Stimulated activated naive CD8-positive, alpha-beta T cell treated with anti-CD3 and anti-CD28 coated beads, Interleukin-15, amount 100 ng/mL, for 72 hours (primary cell): ENCODE measurements around the gene ZNF407.

Experiments used
- ATAC-seq: fragments of 150-1000 bp; cut with Tn5 transposase; 2 replicates; pipeline ENCODE4 v1.10.0; 2021; ENCODE audit warnings: mild to moderate bottlenecking, moderate library complexity
- DNase-seq, 2 donors: peaks; one replicate each; pipeline ENCODE4 v3.0.0; 2021 to 2022
- H3K27ac Mint-ChIP-seq, 2 donors: one replicate each; pipeline ENCODE4 v1.8.0; 2022; ENCODE audit warnings: mild to moderate bottlenecking in 2 of 2, mixed read lengths in 2 of 2, moderate library complexity in 2 of 2
- H3K27me3 Mint-ChIP-seq: one replicate; pipeline ENCODE4 v1.8.0; 2022; ENCODE audit warnings: mixed read lengths
- H3K4me1 Mint-ChIP-seq: one replicate; pipeline ENCODE4 v1.8.0; 2022; ENCODE audit warnings: mild to moderate bottlenecking, mixed read lengths
- H3K4me3 Mint-ChIP-seq, 2 donors: one replicate each; pipeline ENCODE4 v1.8.0; 2022; ENCODE audit warnings: mild to moderate bottlenecking in 2 of 2, mixed read lengths in 2 of 2, moderate library complexity in 1 of 2
- H3K9me3 Mint-ChIP-seq, 2 donors: one replicate each; pipeline ENCODE4 v1.8.0; 2022; ENCODE audit warnings: mixed read lengths in 2 of 2

Gene ZNF407

DNA sequence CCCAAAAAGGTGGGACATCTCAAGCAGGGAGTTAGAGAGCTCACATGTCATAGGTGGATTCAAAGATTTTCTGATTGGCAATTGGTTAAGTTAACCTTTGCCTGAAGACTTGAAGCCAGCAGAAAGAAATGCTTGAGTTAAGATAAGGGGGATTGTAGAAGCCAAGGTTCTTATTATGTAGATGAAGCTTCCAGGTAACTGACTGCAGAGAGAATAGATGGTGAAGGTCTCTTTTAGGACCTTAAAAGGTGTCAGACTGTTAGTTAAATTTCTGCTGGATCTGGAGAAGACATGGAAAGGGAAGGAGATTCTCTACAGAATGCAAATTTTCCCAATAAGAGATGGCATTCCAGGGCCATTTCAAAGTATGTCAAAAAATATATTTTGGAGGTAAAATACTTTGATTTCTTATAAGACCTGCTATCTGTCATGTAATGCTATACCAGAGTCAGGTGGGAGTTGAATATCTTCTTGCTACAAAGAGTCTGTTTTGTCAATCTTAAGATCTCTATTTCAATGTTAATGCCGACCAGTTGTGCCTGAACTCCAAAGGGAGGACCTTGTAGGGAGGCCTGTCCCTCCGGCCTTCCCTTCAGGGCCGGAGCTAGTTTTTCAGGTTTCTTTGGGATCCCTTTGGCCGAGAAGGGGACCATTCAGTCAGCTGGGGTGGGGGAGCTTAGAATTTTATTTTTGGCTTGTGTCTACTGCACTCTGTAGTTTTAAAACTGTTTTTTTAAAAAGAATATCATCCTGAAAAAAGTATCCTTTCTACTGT lies 330.7 kb downstream of the ZNF407 start:
- H3K4me1 Mint-ChIP-seq, result no peaks in the 10 kb centered on the region

DNA sequence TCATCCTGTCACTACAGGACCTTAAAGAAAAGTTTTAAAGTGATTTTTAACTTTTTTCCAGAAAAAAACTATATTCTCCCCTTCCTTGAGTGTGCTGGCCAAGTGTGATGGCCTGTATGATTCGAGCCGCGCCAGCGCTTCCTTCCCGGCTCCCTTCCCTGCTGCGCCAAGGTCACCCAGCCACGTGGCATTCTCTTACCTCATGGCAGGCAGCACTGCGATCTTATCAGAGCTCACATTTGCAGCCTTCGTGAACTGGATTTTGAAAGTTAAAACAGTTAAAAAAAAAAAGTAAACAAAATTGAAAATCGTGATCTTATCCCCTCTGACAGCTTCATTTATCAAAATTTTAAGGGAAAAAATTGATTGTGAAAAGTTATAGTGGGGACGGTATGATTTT lies 331.4 kb downstream of the ZNF407 start:
- Mint-ChIP-seq H3K4me1 (no peaks in the 10 kb centered on the region), H3K9me3 (no peaks in the 10 kb centered on the region), H3K27me3 (no peaks in the 10 kb centered on the region), H3K27ac (peak overlapping the region in 1 of 2 donors; percentile 33), H3K4me3 (no peak overlapping the region)
- no peak for ATAC-seq
- no peak for DNase-seq

More for the DNA sequence above, 330.7 kb downstream of the ZNF407 start:
- ATAC-seq (no peak), DNase-seq (no peak)
- Mint-ChIP-seq H3K4me3 (no peak overlapping the region), H3K27ac (no peak overlapping the region), H3K9me3 (no peaks in the 10 kb centered on the region), H3K27me3 (no peaks in the 10 kb centered on the region)

DNA sequence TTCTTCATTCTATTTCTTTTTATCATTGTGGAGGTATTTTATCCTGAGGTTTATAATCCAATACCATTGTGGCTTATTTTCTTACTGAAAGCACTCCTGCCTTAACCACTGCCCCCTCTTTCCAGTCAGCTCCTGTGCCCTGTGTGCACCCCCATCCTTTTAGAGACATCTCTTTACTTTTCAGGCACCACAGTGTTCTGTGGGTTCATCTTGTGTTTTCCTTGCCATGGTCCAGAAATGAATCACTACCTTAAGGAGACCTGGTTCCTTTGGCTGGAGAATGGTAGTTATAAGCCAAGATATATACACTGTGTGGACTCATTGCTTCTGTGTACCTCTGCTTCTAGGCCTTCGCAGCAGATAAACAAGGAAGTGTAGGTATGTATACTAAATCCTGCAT lies 332.9 kb downstream of the ZNF407 start:
- DNase-seq, result no peak
- Mint-ChIP-seq H3K27ac (no peak overlapping the region), H3K27me3 (no peaks in the 10 kb centered on the region)

DNA sequence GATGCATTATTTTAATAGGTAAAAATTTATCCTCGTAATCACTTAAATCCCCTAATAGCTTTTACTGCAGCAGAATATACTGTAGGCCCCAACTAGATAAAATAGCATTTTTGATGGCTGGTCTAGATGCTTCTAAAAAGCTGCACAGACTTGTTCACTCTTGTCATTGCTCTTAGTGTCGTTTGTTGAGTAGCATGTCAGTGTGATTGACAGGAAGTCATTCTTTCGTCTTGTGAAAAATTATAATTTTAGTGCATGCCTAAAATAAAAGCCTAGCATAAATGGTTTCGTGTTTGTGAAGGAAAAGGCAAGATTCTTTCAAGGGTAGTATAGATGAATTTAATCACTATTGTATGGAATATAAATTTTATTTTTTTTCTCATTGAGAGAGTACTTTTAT lies 336.3 kb downstream of the ZNF407 start:
- ATAC-seq (no peak), DNase-seq (no peak)
- Mint-ChIP-seq H3K4me3 (no peak overlapping the region), H3K4me1 (no peaks in the 10 kb centered on the region), H3K9me3 (no peaks in the 10 kb centered on the region), H3K27me3 (no peaks in the 10 kb centered on the region), H3K27ac (no peak overlapping the region)

More for the DNA sequence above, 332.9 kb downstream of the ZNF407 start:
- no peak for ATAC-seq
- Mint-ChIP-seq H3K9me3 (no peaks in the 10 kb centered on the region), H3K4me1 (no peaks in the 10 kb centered on the region), H3K4me3 (no peak overlapping the region)

DNA sequence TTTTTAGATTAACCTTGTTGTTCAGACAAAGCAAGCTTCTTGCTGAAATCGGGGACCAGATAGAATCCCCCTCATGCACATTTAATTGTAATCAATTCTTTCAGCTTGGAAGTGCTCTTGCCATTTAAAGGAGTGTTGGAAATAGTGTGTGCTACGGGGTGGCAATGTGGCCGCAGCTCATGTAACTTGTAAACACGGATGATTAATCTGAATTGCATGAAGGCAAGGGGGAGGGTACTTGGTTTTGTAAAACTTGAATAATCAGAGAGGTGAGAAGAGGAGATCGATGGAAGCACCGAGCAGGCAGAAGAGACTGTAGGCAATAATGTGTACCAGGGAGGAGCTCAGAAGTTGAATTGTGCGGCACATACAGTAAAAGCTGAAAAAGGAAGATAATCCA lies 337.8 kb downstream of the ZNF407 start:
- Mint-ChIP-seq H3K4me1 (no peaks in the 10 kb centered on the region), H3K9me3 (no peaks in the 10 kb centered on the region), H3K27ac (peak overlapping the region in 1 of 2 donors; percentile 20), H3K4me3 (no peak overlapping the region), H3K27me3 (no peaks in the 10 kb centered on the region)
- DNase-seq (no peak), ATAC-seq (no peak)

DNA sequence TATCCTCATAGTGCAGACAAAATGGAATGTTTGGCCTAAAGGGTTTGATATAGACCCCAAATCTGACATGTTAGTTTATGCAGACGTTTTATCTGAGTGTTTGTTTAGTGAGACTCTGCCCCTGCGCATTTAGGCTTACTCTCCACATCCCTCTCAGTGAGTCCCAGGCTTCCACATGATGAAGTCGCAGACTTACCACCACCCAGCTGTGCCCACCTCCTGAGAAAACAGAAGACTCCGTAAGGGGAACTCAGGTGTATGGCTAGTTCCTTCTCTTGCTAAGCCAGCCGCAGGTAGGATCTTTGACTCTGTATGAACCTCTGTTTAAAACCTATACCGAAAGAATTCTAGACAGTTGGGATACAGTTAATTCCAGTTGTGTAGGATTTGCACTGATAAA lies 338.7 kb downstream of the ZNF407 start:
- Mint-ChIP-seq H3K9me3 (no peaks in the 10 kb centered on the region), H3K4me1 (no peaks in the 10 kb centered on the region), H3K4me3 (no peak overlapping the region), H3K27me3 (no peaks in the 10 kb centered on the region), H3K27ac (peak overlapping the region in 1 of 2 donors; percentile 34)
- DNase-seq, result no peak
- ATAC-seq, result no peak

DNA sequence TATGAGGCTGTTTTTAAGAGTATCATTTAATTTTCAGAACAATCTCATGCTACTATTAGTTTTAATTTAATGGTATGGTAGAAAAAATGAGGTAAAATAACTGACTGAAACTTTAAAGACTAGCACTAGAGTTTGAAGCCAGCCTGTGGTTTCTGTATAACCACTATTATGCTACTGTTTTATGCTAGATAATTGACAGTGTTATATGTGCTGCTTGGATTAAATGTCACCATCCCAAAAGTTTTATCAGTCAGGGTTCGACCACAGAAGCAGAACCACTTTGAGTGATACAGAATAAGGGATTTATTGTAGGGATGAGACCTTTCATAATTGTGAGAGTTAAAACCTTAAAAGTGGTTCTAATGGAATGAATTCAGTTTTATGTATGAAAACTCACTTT lies 339.6 kb downstream of the ZNF407 start:
- Mint-ChIP-seq H3K27me3 (no peaks in the 10 kb centered on the region), H3K27ac (no peak overlapping the region), H3K9me3 (no peaks in the 10 kb centered on the region), H3K4me3 (no peak overlapping the region), H3K4me1 (peaks cover 9% of the 10 kb centered on the region)
- ATAC-seq (no peak), DNase-seq (no peak)

DNA sequence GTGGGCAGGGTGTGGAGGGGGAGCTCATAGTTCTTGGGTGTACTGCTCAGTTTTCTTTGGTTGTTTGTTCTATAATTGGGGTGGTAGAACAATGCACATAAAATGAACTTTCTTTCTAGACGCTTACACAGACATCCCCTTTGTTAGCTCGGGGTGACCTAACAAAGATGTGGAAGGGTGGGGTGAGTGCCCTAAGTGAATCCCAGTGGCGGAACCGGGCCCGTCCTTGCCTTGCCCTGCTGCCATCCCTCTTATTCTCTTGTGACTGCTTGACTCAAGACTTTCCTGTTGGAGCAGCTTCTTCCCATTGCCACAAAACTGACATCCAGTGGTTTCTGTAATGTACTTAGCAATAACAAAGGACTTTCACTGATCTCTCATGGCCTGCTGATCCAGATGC lies 343.2 kb downstream of the ZNF407 start:
- Mint-ChIP-seq H3K27me3 (no peaks in the 10 kb centered on the region), H3K27ac (no peak overlapping the region), H3K9me3 (no peaks in the 10 kb centered on the region), H3K4me3 (no peak overlapping the region), H3K4me1 (peaks cover 17% of the 10 kb centered on the region)
- DNase-seq (no peak), ATAC-seq (no peak)

DNA sequence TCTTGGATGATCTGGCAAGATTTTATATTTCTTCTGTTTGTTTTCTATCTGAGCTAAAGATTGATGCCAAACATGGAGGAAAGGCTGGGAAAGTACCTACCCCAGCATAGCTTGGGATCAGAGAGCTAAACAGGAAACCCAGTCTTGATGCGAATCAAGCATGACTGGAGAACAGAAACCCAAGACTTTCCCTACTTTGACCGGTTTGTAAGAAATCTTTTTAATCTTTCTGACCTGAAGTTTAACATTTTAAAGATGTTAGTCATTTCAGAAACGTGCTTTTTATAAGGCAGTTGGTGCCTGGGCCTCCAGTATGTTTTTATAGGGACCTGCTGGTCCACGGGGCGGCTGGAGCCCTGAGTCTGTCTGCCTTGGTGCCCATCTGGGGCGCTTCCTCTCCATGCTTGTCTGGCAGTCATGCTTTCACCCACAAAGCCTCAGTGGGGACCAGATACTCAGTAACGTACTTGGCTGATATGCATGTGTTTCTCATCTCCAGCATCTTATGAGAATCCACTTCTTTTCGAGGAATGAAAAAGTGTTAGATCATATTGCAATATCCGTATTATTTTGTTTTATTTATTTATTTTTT lies 344.7 kb downstream of the ZNF407 start:
- Mint-ChIP-seq H3K27ac (peak overlapping the region in 1 of 2 donors; percentile 69), H3K4me3 (no peak overlapping the region), H3K27me3 (no peaks in the 10 kb centered on the region), H3K4me1 (peaks cover 17% of the 10 kb centered on the region), H3K9me3 (no peaks in the 10 kb centered on the region)
- peak; percentile 80 for ATAC-seq
- peak in 1 of 2 donors; percentile 15 for DNase-seq

DNA sequence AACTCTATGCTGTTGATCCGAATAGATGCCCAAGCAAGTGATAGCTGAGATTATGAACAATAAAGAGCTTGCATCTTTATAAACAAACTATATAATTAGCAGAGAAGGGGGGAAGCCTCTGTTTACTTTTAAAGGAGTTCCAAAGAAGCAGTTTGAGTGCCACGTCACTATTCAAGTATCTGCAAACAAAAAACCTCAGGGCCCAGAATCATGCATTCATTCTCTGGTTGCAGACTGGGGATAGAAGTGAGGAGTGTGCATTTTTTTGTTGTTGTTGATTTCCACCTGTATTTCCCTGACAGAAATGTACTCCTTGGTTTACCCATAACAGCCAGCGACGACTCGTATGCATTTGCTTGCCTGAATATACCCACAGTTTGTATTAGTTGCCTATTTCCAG lies 347.0 kb downstream of the ZNF407 start:
- H3K4me1 Mint-ChIP-seq, result peaks cover 19% of the 10 kb centered on the region

DNA sequence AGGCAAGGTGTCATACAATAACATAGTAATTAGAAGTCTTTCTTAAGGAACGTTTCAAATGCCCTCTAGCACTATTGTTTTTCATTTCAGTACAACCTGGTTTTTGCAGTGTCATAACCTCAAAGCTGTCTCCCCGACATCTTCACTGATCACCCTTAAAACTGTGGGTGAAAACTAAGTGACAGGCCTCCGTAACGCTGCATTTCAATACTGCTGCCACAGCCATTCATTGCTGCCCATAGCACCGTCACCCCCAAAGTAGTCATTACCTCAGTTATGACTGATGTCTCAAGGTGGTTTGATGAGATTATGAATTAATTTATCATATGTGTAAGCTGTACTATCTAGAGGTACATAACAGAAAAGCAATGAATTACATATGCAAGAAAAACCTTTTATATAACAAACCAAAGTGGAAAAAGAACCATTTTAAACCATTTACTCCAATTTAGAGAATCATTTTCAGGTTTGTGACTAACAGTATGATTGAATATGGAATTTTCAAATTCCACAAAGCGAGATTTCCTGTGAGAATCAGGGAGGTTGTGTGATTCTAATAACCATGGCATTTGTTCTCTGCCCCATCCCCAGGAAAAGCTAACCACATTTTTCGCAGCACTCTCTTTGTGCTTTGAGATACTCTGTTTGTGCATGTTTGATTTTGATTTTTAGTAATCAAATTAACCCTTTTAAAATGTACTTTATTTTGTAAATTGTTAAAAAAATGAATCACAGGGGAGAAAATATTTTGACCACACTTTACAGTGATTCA lies 348.3 kb downstream of the ZNF407 start:
- peaks cover 32% of the 10 kb centered on the region for H3K4me1 Mint-ChIP-seq
- ATAC-seq (no peak), DNase-seq (no peak)
- no peak overlapping the region for H3K4me3 Mint-ChIP-seq
- H3K27ac Mint-ChIP-seq, result no peak overlapping the region
- no peaks in the 10 kb centered on the region for H3K27me3 Mint-ChIP-seq
- H3K9me3 Mint-ChIP-seq, result no peaks in the 10 kb centered on the region

More for the DNA sequence above, 347.0 kb downstream of the ZNF407 start:
- Mint-ChIP-seq H3K27ac (no peak overlapping the region), H3K27me3 (no peaks in the 10 kb centered on the region), H3K9me3 (no peaks in the 10 kb centered on the region), H3K4me3 (no peak overlapping the region)
- no peak for DNase-seq
- no peak for ATAC-seq

DNA sequence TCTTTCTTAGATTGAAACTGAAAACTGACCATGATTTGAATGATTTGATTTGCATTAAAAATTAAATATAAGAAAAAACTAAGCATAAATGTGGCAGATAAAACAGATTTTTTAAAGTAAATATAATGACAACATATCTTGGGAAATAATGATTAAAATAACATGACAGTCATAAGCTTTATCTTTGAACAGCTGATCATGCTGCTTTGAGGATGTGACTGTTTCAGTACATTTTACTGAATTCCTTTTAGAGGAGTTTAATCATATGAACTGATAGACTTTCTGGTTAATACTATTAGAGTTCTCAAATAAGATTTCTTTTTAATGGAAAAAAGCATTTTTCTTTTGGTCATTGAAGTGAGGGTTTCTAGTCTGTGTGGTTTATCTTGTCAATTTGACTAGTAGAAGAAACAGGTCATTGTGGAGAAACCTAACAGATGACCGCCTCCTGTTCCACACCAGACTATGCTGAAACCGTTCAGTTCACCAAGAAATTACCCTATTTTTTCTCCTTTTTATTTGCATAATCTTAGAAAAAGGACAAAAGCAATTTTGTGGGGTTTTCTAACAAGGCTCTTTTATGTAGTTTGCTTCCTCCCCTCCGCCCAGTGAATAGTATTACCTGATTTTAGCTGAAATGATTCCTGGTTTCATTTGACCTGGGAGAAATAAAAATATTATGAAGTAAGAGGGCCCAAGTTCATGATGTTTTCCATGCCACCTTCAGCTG lies 349.1 kb downstream of the ZNF407 start:
- Mint-ChIP-seq H3K9me3 (no peaks in the 10 kb centered on the region), H3K4me1 (peaks cover 34% of the 10 kb centered on the region), H3K4me3 (no peak overlapping the region), H3K27ac (no peak overlapping the region), H3K27me3 (no peaks in the 10 kb centered on the region)
- DNase-seq (no peak), ATAC-seq (no peak)

DNA sequence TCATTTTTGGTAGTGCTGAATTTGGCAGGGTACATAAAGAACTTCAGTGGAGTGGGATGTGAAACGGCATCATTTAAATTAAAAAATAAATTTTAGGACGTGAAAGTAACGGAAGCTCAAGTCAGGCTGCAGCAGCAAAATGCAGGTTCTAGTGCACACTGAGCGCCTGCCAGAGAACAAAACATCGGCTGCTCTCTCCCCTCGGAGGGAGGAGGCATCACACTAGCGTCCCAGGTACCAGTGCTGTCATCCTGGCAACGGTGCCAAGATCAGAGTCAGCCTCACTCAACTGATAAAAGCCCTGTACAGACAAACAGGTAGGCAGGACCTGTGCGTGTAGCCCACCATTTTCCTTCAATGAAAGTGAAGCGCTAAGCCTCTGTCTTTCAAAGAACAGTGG lies 349.7 kb downstream of the ZNF407 start:
- Mint-ChIP-seq H3K27me3 (no peaks in the 10 kb centered on the region), H3K4me1 (peaks cover 28% of the 10 kb centered on the region), H3K27ac (no peak overlapping the region), H3K9me3 (no peaks in the 10 kb centered on the region), H3K4me3 (no peak overlapping the region)
- ATAC-seq, result no peak
- no peak for DNase-seq

DNA sequence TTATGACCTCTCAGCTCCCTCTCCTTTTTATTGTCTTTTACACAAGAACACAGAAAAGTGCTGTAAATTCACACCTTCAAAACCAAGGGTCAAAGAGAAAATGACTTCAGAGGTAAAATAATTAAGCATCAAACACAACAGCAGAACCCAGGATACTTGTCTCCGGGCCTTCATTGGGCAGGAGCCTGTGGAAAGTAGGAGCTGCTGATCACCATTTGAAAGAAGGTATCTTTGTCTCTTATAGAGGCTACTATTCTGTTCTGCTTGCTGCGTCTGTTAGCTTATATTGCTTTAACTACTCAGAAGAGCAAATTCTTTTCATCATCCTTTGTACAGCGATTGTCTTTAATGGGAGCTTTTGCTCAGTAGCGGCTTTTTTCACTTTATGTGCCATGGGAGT lies 350.2 kb downstream of the ZNF407 start:
- ATAC-seq (no peak), DNase-seq (no peak)
- Mint-ChIP-seq H3K9me3 (no peaks in the 10 kb centered on the region), H3K27me3 (no peaks in the 10 kb centered on the region), H3K4me3 (no peak overlapping the region), H3K27ac (no peak overlapping the region), H3K4me1 (peaks cover 23% of the 10 kb centered on the region)

DNA sequence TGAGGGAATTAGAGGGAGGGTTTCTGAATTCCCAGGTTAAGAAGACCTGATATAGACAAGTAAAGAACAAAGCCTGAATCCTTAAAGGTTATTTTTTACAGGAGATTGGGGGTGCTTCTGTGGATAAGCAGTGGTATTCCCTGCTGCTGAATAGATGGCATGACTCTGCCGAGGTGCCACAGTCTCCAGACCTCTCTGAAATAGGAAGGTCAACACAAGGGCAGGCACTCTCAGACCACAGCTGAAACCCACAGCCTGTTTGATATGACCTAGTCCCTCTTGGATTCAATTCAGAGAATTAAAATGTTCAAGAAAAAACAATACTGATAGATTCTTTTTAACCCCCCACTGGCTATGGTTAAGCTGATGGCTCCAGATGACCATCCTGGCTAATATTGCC lies 351.9 kb downstream of the ZNF407 start:
- DNase-seq, result no peak
- Mint-ChIP-seq H3K4me3 (no peak overlapping the region), H3K9me3 (no peaks in the 10 kb centered on the region), H3K27ac (no peak overlapping the region), H3K4me1 (peaks cover 21% of the 10 kb centered on the region), H3K27me3 (no peaks in the 10 kb centered on the region)
- no peak for ATAC-seq
